H9 (cell line): ENCODE measurements around the gene FAM174A. TPM values are rescaled to one million over a fixed set of nuclear protein-coding genes. Genes with fewer than 3 reads are reported as not detected.

Source experiments
- DNase-seq: peaks from one replicate; pipeline ENCODE4 v3.0.0-alpha.2; 2017
- H2AFZ ChIP-seq: one replicate; pipeline ENCODE4 v1.6.1; 2013; ENCODE audit warnings: mild to moderate bottlenecking, low read length, control low read depth, moderate library complexity
- H2AK5ac ChIP-seq: 2 replicates; pipeline ENCODE4 v1.6.1; 2013; ENCODE audit warnings: low read length, control low read depth, mixed read lengths; ENCODE audit not compliant: insufficient read length
- H2BK120ac ChIP-seq: one replicate; pipeline ENCODE4 v1.6.1; 2013; ENCODE audit warnings: low read depth, mild to moderate bottlenecking, low read length, control low read depth, inconsistent platforms; ENCODE audit not compliant: poor library complexity, severe bottlenecking
- H2BK12ac ChIP-seq: 2 replicates; pipeline ENCODE4 v1.6.1; 2013; ENCODE audit warnings: low read length, control low read depth, mixed read lengths, low read depth; ENCODE audit not compliant: insufficient read length
- H2BK15ac ChIP-seq: 2 replicates; pipeline ENCODE4 v1.6.1; 2013; ENCODE audit warnings: low read depth, low read length, control low read depth
- H2BK20ac ChIP-seq: one replicate; pipeline ENCODE4 v1.6.1; 2013; ENCODE audit warnings: low read depth, mild to moderate bottlenecking, low read length, control low read depth, inconsistent platforms; ENCODE audit not compliant: poor library complexity, severe bottlenecking
- H2BK5ac ChIP-seq: 2 replicates; pipeline ENCODE4 v1.6.1; 2013; ENCODE audit warnings: low read length, control low read depth, mixed read lengths; ENCODE audit not compliant: insufficient read length
- H3K14ac ChIP-seq: 2 replicates; pipeline ENCODE4 v1.6.1; 2013; ENCODE audit warnings: low read length, control low read depth; ENCODE audit not compliant: insufficient read depth
- H3K18ac ChIP-seq: 2 replicates; pipeline ENCODE4 v1.6.1; 2013; ENCODE audit warnings: low read depth, mild to moderate bottlenecking, mixed read lengths, low read length, control low read depth; ENCODE audit not compliant: insufficient read length
- H3K23ac ChIP-seq: 2 replicates; pipeline ENCODE4 v1.6.1; 2013; ENCODE audit warnings: low read length, control low read depth, mixed read lengths, low read depth; ENCODE audit not compliant: insufficient read length
- H3K23me2 ChIP-seq: 2 replicates; pipeline ENCODE4 v1.6.1; 2013; ENCODE audit warnings: low read depth, mild to moderate bottlenecking, mixed read lengths, low read length, control low read depth; ENCODE audit not compliant: insufficient read length, poor library complexity, severe bottlenecking
- H3K27ac ChIP-seq: 2 replicates; pipeline ENCODE4 v1.5.1; 2013; ENCODE audit warnings: low read length, control low read depth, mixed read lengths, low read depth; ENCODE audit not compliant: insufficient read length
- H3K27me3 ChIP-seq: 2 replicates; pipeline ENCODE4 v1.6.1; 2013; ENCODE audit warnings: low read length, control low read depth, inconsistent platforms; ENCODE audit not compliant: insufficient read depth
- H3K4ac ChIP-seq: 2 replicates; pipeline ENCODE4 v1.6.1; 2013; ENCODE audit warnings: low read depth, mild to moderate bottlenecking, control low read depth, inconsistent platforms, low read length, moderate library complexity
- H3K4me1 ChIP-seq: 2 replicates; pipeline ENCODE4 v1.6.1; 2013; ENCODE audit warnings: low read length, control low read depth, inconsistent platforms; ENCODE audit not compliant: insufficient read depth
- H3K4me2 ChIP-seq: 2 replicates; pipeline ENCODE4 v1.6.1; 2013; ENCODE audit warnings: low read length, control low read depth, mixed read lengths; ENCODE audit not compliant: insufficient read length, insufficient read depth
- H3K56ac ChIP-seq: 2 replicates; pipeline ENCODE4 v1.6.1; 2013; ENCODE audit warnings: low read depth, mild to moderate bottlenecking, mixed read lengths, low read length, control low read depth; ENCODE audit not compliant: insufficient read length
- H3K79me1 ChIP-seq: 2 replicates; pipeline ENCODE4 v1.6.1; 2013; ENCODE audit warnings: low read depth, mild to moderate bottlenecking, moderate library complexity, low read length, control low read depth, inconsistent platforms; ENCODE audit not compliant: insufficient read depth, poor library complexity, severe bottlenecking
- H3K79me2 ChIP-seq: 2 replicates; pipeline ENCODE4 v1.6.1; 2013; ENCODE audit warnings: low read length, control low read depth, inconsistent platforms; ENCODE audit not compliant: insufficient read depth
- H3K9ac ChIP-seq: 2 replicates; pipeline ENCODE4 v1.6.1; 2013; ENCODE audit warnings: low read length, control low read depth, mixed read lengths; ENCODE audit not compliant: insufficient read length; ENCODE audit errors: extremely low read depth
- H3K9me3 ChIP-seq: one replicate; pipeline ENCODE4 v1.6.1; 2013; ENCODE audit warnings: low read depth, low read length, inconsistent platforms; ENCODE audit not compliant: control insufficient read depth
- H3T11ph ChIP-seq: one replicate; pipeline ENCODE4 v1.6.1; 2013; ENCODE audit warnings: mild to moderate bottlenecking, low read length, control low read depth, inconsistent platforms
- H4K20me1 ChIP-seq: one replicate; pipeline ENCODE4 v1.6.1; 2013; ENCODE audit not compliant: control insufficient read depth, insufficient read length, insufficient read depth
- H4K5ac ChIP-seq: 2 replicates; pipeline ENCODE4 v1.6.1; 2013; ENCODE audit warnings: low read depth, mild to moderate bottlenecking, mixed read lengths, low read length, control low read depth; ENCODE audit not compliant: insufficient read length
- H4K8ac ChIP-seq: replicated peaks from 2 replicates; pipeline ENCODE4 v1.6.1; 2013; ENCODE audit warnings: low read length, control low read depth, mixed read lengths, low read depth; ENCODE audit not compliant: insufficient read length
- H4K91ac ChIP-seq: 2 replicates; pipeline ENCODE4 v1.6.1; 2013; ENCODE audit warnings: low read depth, mild to moderate bottlenecking, moderate library complexity, mixed read lengths, low read length, control low read depth; ENCODE audit not compliant: insufficient read length
- H3K27ac Mint-ChIP-seq, 3 experiments: 2 replicates in 2 of 3; 3 replicates in 1 of 3; pipeline ENCODE4 v1.8.0; 2020 to 2021; ENCODE audit warnings: mixed read lengths in 3 of 3, mild to moderate bottlenecking in 1 of 3, moderate library complexity in 1 of 3
- H3K27me3 Mint-ChIP-seq: 2 replicates; pipeline ENCODE4 v1.8.0; 2021; ENCODE audit warnings: low read depth, mild to moderate bottlenecking, moderate library complexity, mixed read lengths
- H3K36me3 Mint-ChIP-seq, 3 experiments: 2 replicates in 2 of 3; 3 replicates in 1 of 3; pipeline ENCODE4 v1.8.0; 2020 to 2021; ENCODE audit warnings: low read depth in 3 of 3, mixed read lengths in 3 of 3; ENCODE audit not compliant: insufficient read depth in 1 of 3
- H3K4me1 Mint-ChIP-seq, 2 experiments: 2 replicates each; pipeline ENCODE4 v1.8.0; 2020; ENCODE audit warnings: mixed read lengths in 2 of 2
- H3K4me3 Mint-ChIP-seq, 2 experiments: 2 replicates in 1 of 2; 3 replicates in 1 of 2; pipeline ENCODE4 v1.8.0; 2020 to 2021; ENCODE audit warnings: mild to moderate bottlenecking in 2 of 2, mixed read lengths in 2 of 2, moderate library complexity in 1 of 2
- H3K9me3 Mint-ChIP-seq, 2 experiments: 2 replicates in 1 of 2; 3 replicates in 1 of 2; pipeline ENCODE4 v1.8.0; 2020; ENCODE audit warnings: mild to moderate bottlenecking in 2 of 2, mixed read lengths in 2 of 2, moderate library complexity in 1 of 2
- CTCF ChIP-seq: fragments of 200-600 bp; sonication (generic); conservative IDR thresholded peaks from 3 replicates; pipeline ENCODE4 v1.8.0; 2021; ENCODE audit warnings: antibody characterized with exemption, mild to moderate bottlenecking
- WGBS: extraction: QIAGEN DNeasy Blood & Tissue Kit; methylation state at CpG from one replicate; pipeline ENCODE4 v1.1.7; 2013; ENCODE audit warnings: missing lambda C conversion rate, low lambda C conversion rate, mixed read lengths; ENCODE audit not compliant: insufficient read length; ENCODE audit errors: extremely low coverage; 5-methylcytosine and 5-hydroxymethylcytosine counted together
- total RNA-seq: library from RNA; stranded (reverse); gene quantifications from 2 replicates; pipeline ENCODE4 v1.2.1, GENCODE V29; 2021

The FAM174A gene
- total RNA-seq, 1 experiment from 2014 or later, result 4.3 TPM

GRCh38 chr5:100520348-100520747 lies 14.8 kb upstream of the FAM174A start:
- H3K36me3 Mint-ChIP-seq, result no peaks in the 10 kb centered on the region; a peak in 1 of 7 replicates

More at GRCh38 chr5:100520348-100520747, 14.8 kb upstream of the FAM174A start:
- H3K79me1 ChIP-seq, result no peaks in the 10 kb centered on the region
- no peaks in the 10 kb centered on the region for H3K9me3 ChIP-seq
- H3K14ac ChIP-seq, result no peak overlapping the region
- no peak overlapping the region for H2AK5ac ChIP-seq
- no peaks in the 10 kb centered on the region for H4K20me1 ChIP-seq
- 0 out of 2 replicates have a peak, but pooled peaks cover 2% of the 10 kb centered on the region for H3K79me2 ChIP-seq
- Mint-ChIP-seq H3K27ac (no peak overlapping the region), H3K4me1 (peaks cover 5% of the 10 kb centered on the region in 2 experiments; a peak in 1 of 4 replicates), H3K9me3 (peaks cover 2 to 3% of the 10 kb centered on the region in 2 experiments; a peak in 2 of 5 replicates), H3K27me3 (no peaks in the 10 kb centered on the region; the same call in 1 of the 2 replicates), H3K4me3 (no peak overlapping the region)
- no peak overlapping the region for H3K9ac ChIP-seq
- no peak overlapping the region for H2BK120ac ChIP-seq
- H3K4ac ChIP-seq, result no peak overlapping the region
- H3K4me2 ChIP-seq, result no peak overlapping the region
- no peak overlapping the region for H3K27ac ChIP-seq
- no peak overlapping the region for H3T11ph ChIP-seq
- TF ChIP-seq CTCF, result peak; percentile 73
- no peak overlapping the region for H3K23ac ChIP-seq
- H3K4me1 ChIP-seq, result no peaks in the 10 kb centered on the region; the same call in 1 of the 2 replicates
- no peak overlapping the region for H3K56ac ChIP-seq
- peak; percentile 70 for DNase-seq
- H3K27me3 ChIP-seq, result no peaks in the 10 kb centered on the region
- no peak overlapping the region for H2BK12ac ChIP-seq
- H3K18ac ChIP-seq, result no peak overlapping the region
- H3K23me2 ChIP-seq, result no peaks in the 10 kb centered on the region
- H4K8ac ChIP-seq, result no peak overlapping the region
- H4K91ac ChIP-seq, result no peak overlapping the region
- no peak overlapping the region for H2BK20ac ChIP-seq
- no peak overlapping the region for H4K5ac ChIP-seq
- no peak overlapping the region for H2AFZ ChIP-seq
- WGBS, result no CpG with 5 or more reads among the region's 1 CpG
- H2BK15ac ChIP-seq, result no peak overlapping the region
- H2BK5ac ChIP-seq, result no peak overlapping the region
